Fibroblast of skin of scalp (primary cell): ENCODE data around the gene DISP3. TPM values are rescaled to one million over a fixed set of nuclear protein-coding genes. Genes with fewer than 3 reads are reported as not detected.

Experiments used
- DNase-seq: peaks from one replicate; pipeline ENCODE4 v3.0.0-alpha.2; 2013
- polyA plus RNA-seq, 2 experiments: library from polyadenylated mRNA; unstranded; fragments of 120-200 nt; gene quantifications; one replicate each; pipeline ENCODE4 v1.2.1, GENCODE V29; 2013; ENCODE audit not compliant: insufficient read length in 2 of 2

Gene DISP3, protein sequence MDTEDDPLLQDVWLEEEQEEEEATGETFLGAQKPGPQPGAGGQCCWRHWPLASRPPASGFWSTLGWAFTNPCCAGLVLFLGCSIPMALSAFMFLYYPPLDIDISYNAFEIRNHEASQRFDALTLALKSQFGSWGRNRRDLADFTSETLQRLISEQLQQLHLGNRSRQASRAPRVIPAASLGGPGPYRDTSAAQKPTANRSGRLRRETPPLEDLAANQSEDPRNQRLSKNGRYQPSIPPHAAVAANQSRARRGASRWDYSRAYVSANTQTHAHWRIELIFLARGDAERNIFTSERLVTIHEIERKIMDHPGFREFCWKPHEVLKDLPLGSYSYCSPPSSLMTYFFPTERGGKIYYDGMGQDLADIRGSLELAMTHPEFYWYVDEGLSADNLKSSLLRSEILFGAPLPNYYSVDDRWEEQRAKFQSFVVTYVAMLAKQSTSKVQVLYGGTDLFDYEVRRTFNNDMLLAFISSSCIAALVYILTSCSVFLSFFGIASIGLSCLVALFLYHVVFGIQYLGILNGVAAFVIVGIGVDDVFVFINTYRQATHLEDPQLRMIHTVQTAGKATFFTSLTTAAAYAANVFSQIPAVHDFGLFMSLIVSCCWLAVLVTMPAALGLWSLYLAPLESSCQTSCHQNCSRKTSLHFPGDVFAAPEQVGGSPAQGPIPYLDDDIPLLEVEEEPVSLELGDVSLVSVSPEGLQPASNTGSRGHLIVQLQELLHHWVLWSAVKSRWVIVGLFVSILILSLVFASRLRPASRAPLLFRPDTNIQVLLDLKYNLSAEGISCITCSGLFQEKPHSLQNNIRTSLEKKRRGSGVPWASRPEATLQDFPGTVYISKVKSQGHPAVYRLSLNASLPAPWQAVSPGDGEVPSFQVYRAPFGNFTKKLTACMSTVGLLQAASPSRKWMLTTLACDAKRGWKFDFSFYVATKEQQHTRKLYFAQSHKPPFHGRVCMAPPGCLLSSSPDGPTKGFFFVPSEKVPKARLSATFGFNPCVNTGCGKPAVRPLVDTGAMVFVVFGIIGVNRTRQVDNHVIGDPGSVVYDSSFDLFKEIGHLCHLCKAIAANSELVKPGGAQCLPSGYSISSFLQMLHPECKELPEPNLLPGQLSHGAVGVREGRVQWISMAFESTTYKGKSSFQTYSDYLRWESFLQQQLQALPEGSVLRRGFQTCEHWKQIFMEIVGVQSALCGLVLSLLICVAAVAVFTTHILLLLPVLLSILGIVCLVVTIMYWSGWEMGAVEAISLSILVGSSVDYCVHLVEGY (N-terminal part only)
- 0.18 TPM for polyA plus RNA-seq (2013, experiment 1 of 2; ENCODE audit: insufficient read length)
- polyA plus RNA-seq (2013, experiment 2 of 2; ENCODE audit: insufficient read length): 0.25 TPM

DNA sequence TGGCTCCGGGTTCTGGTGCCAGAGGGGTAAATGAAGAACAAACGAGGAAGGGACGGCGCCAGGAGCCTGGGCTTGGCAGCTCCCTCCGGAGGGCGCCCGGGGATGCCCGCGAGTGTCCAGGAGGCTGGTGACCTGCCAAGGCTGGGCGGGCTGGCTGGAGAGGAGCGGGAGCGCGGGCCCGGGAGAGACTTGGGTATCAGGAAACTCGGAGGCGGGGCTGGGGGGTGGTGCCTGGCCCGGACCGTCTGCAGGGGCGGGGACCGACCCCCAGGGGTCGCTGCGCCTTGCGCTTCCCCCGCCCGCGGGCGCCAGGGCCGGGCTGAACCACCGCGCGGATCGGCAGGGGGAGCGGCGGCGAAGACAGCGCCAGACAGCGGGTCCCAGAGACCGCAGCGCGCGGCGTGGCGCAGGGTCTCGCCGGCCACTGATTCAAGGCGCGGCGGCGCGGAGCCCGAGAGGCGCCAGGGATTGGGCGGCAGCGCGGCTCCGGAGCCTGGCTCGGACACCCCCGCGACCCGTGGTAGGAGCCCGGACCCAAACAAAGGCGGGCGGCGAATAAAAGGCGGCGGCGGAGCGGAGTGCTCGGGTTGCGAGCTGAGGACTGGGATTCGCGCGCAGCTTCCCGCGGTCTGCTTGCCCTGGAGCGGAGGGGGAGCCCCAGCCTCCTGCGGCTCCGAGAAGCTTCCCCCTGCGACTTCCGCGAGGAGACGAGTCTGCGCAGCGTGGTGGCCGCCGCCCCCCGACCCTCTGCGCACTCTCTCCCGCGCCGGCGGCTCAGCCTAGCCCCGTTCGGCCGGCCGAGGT is at the start of gene DISP3:
Gene DISP3, plus strand, starts transcription at position 585 of the 804 bp plus-strand sequence. CDS start 21,838 bp downstream, outside the sequence.
- peak; percentile 74 for DNase-seq

DNA sequence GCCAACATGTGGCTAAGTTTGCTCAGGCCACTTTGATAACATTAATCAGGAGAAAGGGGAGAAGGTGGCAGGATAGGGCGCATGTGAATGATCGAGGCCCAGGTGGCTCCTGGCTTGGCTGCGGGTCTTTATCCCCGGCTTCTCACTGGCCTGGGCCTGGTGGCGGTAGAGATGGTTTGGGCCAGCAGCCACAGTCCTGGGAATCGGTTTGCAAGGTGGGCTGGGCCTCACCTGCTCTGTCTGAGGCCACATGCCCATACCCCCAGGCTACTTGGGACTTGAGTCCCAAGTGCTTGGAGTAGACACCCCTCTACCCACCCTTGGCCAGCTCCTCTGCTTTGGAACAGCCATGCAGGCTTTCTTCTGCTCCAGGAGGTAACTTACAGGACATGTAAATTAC is 49.7 kb upstream of the DISP3 start:
- no peak for DNase-seq

DNA sequence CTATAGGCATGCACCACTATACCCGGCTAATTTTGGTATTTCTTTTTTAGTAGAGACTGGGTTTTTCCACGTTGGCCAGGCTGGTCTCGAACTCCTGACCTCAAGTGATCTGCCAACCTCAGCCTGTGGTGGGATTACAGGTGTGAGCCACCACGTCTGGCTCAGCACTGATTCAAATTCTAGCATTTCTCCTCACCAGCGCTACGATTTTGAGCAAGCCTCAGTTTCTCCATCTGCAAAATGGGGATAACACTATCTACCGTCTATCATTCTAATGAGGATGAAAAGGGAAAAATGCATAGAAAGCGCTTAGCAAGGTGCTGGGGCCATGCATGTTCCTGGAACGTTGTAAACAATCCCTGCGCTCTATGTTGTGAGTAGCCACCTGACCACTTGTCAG is 49.0 kb upstream of the DISP3 start:
- no peak for DNase-seq

DNA sequence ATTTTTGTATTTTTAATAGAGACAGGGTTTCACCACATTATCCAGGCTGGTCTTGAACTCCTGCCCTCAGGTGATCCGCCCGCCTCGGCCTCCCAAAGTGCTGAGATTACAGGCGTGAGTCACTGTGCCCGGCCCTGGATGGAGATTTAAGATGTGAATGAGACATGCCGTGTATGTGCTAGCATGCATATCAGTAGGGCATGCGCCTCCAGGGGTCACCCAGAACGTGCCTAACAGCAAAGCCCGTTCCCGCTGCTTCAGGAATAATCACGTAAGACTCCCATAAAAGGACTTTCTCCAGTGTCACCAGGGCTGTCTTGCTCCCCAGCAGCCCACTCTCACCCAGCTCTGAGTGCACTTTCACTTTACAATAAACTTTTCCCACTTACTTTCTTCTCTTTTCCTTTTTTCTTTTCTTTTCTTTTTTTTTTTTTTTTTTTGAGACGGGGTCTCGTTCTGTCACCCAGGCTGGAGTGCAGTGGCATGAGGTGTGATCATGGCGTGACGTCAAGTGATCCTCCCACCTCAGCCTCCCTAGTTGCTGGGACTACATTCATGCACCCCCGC is 46.9 kb upstream of the DISP3 start:
- DNase-seq: no peak

DNA sequence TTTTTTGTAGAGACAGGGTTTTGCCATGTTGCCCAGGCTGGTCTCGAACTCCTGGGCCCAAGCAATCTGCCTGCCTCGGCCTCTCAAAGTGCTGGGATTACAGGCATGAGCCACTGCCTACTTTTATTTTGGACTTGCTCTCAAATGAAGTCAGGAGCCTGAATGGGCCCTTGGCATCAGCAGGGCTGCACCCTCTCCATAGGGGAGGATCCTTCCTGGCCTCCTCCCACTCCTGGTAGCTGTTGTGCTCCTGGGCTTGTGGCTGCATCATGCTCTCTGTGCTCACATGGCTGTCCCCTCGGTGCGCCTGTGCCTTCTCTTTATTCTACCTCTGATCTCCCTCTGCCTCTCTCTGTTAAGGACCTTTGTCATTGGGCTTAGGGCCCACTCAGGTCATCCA is 46.4 kb upstream of the DISP3 start:
- no peak for DNase-seq

DNA sequence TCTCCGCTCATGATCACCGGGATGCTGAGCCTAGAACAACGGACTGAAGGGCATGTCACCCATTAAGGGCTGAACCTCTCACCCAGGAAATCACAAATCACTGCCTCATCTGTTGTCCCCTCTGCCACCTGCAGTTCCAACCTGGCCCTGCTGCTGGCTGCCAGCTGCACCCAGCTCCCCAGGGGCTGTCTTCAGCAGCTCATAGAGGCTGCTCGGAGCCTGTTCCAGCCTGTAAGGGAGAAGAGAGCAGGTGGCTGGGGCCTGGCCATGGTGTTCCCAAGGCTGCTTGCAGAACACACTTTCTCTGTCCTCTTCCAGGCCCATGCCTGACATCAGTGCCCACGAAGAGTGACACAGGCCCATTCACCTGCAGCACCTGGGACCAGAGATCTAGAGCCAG is 44.5 kb upstream of the DISP3 start:
- DNase-seq: no peak

DNA sequence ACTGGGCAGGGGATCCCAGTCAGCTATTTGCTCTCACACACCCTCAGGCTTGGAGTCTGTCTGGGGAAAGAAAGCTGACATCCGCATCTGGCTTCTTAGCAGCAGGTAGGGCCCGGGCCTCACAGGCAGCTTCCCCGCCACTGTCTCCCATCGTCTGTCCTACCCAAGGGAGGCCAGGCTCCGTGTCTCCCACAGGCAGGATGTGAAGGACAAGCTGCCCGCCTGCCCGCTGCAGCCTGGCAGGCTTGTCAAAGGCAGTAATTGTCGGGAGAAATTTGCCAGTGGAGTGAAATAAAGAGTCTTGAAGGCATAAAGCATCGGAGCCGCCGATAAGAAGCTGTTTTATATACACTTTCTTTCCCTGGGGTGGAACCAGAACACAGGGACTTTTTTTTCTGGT is 44.0 kb upstream of the DISP3 start:
- no peak for DNase-seq

DNA sequence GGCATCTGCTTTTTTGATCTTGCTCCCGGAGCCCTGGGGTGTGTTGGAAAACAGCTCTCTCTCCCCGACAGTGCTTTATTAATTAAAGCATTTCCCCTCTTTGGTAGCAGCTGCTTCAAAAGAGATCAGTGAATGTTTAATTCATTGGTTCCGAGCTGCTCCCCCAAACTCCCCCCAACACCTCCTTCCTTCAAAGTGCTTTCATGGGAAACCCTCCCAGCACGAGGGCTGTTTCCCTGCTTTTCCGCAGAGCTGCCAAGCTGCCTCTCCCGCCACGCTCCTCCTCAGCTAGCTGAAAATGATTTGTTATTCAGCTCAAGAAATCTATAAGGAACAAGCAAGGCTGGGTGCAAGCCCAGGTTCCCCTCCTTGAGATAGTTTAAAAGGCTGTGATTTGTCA is 40.0 kb upstream of the DISP3 start:
- no peak for DNase-seq

DNA sequence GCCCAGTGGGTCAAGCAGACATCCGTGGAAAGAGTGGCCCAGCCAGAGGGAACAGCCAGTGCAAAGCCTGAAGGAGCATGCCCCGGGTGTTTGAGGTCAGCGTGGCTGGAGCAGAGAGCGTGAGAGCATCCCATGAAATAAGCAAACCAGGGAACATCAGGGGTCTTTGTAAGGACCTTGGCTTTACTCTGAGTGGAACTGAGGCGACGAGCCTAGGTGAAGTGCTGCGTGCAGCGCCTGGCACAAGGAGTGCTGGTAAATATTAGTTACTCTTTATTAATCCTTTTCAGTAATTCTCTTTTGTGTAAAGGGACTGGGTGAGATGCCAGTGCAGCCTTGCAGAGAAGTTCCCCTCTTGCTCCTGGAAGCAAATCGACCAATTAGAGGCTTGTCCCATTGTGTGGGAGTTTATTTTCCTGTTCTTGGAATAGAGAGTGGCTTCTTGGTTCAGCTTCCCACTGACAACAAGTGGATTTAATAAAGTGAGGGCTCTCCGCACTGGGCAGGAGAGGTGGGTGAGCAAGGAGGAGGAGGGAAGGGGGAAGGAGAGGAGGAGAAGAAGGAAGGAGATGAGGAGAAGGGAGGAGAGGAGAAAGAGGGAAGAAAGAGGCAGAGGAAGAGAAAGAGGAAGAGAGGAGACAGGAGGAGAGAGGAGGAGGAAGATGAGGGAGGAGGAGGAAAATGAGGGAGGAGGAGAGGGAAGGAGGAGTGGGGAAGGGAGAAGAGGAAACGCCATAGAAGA is 37.6 kb upstream of the DISP3 start:
- no peak for DNase-seq

DNA sequence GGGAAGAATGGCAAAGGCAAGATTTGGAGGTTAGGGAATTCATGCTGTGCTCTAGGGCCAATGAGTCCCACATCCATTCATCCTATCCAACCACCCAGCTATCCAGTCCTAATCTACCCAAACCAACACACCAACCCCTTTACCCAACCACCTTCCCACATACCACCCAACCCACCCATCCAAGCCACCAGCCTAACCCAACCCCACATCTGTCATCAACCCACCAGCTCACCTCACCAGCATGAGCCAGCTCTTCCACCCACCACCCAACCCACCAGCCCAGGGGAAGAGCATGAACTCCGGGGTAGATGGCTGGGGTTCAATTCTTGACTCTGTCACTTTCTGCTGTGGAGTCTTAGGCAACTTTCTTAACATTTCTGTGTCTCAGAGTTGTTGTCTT is 35.9 kb upstream of the DISP3 start:
- DNase-seq: no peak

DNA sequence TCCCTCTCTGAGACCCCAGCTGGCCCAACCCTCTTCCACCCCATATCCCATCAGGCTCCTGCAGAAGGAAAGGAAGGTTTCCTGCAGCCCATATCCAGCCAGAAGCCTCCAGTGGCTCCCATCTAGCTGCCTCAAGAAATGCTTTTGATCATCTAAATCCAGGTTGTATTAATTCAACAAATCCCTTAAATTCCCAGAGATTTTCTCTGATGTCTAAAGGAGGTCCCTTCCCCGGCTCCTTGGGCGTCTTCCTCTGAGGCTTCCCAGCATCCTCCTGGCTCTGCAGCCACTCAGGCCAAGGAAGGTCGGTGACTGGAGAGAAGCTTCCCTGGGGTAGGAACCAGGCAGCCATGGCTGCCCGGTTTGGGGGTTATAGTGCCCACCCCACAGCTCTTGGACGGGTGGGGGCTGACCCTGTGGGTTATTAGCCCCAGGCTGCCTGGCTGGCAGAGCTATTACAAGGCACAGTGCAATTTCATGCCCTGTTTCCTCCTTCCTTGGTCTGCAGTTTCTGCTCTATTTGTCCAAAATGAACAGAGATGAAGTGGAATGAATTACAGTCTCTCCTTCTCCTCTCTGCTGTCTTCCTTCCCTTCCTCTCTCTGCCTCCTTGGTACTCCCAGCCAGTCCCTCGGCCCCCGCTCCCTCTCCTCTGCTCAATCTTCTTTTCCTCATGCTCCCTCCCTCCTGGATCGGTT is 34.8 kb upstream of the DISP3 start:
- DNase-seq: no peak

DNA sequence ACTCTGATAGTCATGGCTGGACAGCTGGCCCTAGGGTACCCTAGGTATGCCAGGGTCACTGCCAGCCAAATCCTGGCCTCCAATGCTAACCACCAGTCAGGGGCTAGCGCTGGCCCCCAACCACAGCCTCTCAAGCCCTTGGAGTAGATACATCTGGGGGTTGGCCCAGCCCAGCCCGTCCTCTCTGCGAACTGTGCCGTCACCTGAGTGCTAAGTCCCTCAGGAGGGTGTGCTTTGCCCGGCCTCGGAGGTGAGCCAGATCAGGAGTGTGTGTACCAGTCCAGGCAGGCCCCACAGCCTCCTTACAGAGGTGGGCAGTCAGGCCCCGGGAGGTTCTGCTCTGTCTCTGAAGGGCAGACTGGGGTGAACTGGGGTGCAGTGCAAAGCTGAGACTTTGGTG is 34.0 kb upstream of the DISP3 start:
- DNase-seq: no peak

DNA sequence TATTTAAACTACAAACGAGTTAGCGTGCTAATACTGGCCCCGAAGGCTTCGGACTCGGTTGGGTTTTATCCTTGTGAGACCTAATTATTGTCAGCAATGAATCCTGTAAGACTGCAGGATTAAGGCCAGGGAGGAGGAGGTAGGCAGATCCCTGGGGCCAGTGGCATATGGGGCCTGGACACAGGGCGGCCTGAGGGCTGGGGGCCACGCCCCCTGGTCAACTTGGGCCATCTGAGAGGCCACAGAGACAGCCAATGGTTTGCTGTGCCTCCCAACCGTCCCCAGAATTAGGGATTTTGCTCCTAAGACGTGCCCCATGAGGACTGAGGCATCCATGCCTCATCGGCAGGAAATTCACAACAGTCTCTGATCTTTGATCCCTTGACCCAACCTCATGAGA is 31.1 kb upstream of the DISP3 start:
- DNase-seq: no peak

DNA sequence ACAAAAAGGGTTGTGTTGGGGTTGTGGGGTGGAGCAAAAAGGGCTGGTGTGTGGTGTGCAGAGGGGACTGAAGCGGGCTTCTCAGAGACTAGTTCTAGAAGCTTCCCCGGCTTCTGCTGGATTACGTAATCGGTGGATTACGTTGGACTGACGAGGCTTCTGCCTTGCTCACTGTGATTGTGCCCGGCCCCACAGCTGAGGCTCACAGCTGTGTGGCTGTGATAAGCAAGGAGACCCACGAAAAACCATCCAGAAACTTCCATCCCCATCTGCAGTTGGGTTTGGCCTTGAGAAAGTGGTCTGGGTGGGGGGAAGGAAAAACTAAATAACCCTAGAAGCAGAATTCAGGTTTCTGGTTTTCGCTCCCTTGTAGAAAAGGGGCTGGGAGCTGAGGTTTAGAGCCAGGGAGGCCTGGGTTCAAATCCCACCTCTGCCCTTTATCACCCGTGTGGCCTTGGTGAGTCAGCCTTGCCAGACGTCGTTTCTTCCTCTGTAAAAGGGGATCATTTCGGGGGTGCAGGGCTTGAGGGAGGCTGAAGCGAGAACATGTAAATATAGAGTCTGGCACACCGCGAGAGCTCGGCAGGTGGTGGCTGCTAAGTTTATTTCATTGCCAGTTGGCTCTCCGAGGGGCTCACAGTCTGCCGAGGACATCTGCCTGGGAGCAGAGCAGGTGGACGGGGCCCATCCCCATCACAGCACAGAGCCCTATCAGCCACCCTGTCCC is 30.4 kb upstream of the DISP3 start:
- DNase-seq: no peak

DNA sequence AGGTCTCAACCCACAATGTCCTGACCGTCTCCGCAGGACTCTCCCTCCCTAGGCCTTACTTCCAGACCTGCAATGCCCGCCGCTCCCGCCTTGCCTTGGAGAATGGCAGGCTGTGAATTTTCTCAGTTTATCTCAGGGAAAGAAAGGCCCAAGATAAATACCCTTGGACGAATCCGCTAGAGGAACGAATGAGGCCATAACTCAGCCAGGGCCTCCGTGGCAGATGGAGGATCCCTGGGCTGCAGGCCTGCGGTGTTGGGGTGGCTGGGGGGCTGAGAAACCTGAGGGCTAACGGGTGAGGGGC is 29.9 kb upstream of the DISP3 start:
- no peak for DNase-seq

DNA sequence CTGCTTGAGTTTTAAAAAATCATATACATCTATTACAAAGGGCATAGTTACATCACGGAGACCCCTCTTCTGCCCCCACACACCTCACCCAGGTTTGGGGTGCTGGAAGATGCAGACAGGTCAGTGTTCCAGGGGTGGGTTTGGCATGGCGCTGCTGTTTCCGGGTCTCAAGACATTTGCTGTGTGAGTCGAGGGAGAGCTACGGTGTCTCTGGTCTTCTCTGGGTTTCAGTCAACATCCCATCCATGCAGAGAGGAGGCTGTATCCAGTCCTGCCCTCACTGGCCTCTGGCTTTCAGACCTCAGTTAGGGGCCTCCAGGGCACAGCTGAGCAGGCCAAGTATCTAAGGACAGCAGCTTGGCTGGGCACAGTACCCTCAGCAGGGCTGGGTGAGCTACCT is 28.6 kb upstream of the DISP3 start:
- no peak for DNase-seq

DNA sequence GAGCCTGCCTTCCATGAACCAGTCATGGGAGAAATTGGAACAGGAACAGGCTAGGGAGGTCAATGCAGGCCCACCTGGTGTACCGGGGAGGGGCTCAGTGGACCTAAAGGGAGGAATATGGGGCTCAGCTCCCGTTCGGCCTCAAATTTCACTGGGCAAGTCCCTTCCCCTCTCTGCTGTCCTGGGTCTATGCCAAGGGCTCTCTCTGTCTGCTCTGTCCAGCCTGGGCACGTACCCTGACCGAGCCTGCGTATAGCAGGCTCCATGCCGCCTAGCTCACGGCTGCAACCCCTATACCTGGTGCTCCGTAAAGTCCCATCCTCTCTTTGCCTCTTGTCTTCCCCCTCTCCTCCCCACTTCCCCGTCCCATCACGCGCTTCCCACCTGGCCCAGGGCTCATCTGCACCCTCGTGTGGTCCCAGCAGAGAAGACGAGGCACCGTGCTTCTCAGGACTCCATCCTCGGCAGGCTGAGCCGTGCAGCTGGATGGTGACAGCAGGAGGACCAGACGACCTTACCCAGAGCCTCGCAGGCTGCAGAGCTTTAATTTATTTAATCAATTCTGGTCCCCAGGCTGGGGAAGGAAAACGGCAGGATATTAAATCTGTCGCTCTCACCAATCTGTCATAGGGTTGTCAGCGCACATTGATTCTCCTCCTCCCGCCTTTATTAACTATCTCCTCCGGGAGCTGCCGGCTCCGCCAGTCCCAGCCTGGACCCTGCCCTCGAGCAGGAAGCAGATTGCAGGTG is 25.0 kb upstream of the DISP3 start:
- no peak for DNase-seq

DNA sequence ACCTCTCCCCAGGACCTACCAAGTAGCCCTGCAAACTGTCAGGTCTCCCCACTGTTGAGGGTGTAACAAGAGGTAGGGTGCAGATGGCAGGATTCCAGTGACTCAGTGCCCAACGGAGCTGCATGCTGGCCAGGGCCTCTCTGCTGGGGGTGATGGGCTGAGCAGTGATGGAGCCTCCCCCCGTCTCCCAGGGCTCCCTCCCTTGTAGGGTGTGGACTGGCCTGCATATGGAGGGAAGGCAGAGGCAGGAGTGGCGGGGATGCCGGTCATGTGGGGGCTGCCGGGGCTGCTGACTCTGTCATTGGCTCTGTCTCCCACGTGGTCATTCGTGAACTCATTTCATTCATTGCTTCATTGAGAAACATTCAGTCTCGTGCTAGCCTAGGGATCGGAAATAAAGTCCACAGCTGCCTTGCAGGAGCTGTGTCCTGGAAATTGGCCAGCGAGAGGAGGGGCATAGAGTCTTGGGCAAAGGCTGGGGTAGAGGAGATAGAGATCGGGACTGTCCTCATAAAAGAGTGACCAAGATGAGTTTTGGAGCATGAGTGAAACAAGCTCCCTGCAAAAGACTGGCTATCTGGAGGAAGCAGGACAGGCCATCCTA is 22.9 kb upstream of the DISP3 start:
- DNase-seq: no peak

DNA sequence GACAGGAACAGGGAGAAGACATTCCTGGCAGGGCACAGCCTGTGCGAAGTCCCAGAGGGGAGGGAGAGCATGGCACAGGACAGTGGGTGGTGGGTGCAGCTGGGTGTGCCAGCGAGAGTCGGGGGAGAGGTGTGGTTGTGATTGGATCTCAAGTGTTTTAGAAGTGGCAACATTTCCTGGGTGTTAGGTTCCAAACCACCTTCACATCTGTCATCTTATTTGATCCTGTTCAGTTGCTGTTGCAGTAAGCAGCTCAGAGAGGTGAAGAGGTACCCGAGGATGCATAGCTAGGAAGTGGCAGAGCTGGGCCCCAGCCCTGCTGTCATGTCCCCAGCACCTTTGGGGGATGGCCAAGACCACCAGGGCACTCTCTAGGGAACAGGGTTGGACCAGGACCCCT is 22.0 kb upstream of the DISP3 start:
- no peak for DNase-seq
